ENCODE results near the gene UBXN2A. TPM values are rescaled to one million over a fixed set of nuclear protein-coding genes. Genes with fewer than 3 reads are reported as not detected.

UBXN2A gene
- total and polyA plus RNA-seq, 2 experiments from 2014 or later = 17.2 to 18.0 TPM

DNA sequence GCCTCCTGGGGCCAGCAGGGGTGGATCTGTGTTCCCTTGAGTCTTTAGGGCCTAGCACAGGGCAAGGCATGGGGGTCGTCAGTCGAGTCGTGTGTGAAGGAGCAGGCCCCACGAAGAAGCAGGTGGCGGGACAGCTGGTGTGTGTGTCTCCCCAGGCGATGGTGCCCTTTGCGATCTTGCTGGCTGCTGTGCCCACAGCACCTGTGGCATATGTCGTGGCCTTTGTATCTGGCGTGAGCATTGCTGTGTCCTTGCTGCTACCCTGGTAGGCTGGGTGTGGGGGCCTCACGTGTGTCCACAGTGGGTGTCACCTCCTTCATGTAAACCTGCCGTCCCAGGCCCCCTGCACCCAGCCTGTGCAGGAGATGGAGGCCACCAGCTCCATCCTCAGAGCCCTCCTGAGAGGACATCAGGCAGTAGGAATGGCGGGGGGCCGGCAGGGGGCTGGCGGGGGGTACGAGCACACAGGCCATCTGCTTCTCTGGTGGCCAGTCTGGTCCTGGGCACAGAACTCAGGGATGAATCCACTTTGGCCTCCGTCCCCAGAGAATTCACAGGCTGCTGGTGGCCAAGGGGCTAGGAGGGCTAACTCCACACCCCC lies 82.8 kb downstream of the UBXN2A start:
- no peak for DNase-seq
- peaks cover 4% of the 10 kb centered on the region; the same call in 1 of the 2 replicates for H3K4me1 ChIP-seq (ENCODE audit: insufficient read depth)
- H2AFZ ChIP-seq = no peak overlapping the region
- no peaks in the 10 kb centered on the region for H3K36me3 ChIP-seq (ENCODE audit: low read depth)
- H3F3A ChIP-seq (ENCODE audit: insufficient read depth) = no peaks in the 10 kb centered on the region
- 87 to 93% methylated on average over 15 to 16 of the region's 16 CpGs for WGBS, 2 experiments (ENCODE audit: low coverage in 1 of 2, low lambda C conversion rate in 2 of 2, missing lambda C conversion rate in 2 of 2)
- TF ChIP-seq EZH2phosphoT487 (IDR thresholded peaks at IDR 0.05; ENCODE audit: insufficient read depth, low read depth) (no peak), EZH2 (IDR thresholded peaks at IDR 0.05; ENCODE audit: insufficient read depth, poor library complexity, severe bottlenecking) (no peak)
- in situ Hi-C loops (cut with MboI) = no loop called here
- H3K27me3 ChIP-seq (replicated peaks; ENCODE audit: insufficient read depth) = no peaks in the 10 kb centered on the region
- H3K9me2 ChIP-seq (ENCODE audit: insufficient read depth) = no peaks in the 10 kb centered on the region
- H3K27ac ChIP-seq = no peak overlapping the region
- H3K4me2 ChIP-seq (ENCODE audit: unreplicated experiment) = no peak overlapping the region
- H3K79me2 ChIP-seq (ENCODE audit: insufficient read depth) = no peaks in the 10 kb centered on the region
- H3K9me3 ChIP-seq (ENCODE audit: low read depth) = no peaks in the 10 kb centered on the region
- H3K9ac ChIP-seq = no peak overlapping the region
- H4K20me1 ChIP-seq (ENCODE audit: insufficient read depth) = no peaks in the 10 kb centered on the region
- H3K4me3 ChIP-seq = no peak overlapping the region

DNA sequence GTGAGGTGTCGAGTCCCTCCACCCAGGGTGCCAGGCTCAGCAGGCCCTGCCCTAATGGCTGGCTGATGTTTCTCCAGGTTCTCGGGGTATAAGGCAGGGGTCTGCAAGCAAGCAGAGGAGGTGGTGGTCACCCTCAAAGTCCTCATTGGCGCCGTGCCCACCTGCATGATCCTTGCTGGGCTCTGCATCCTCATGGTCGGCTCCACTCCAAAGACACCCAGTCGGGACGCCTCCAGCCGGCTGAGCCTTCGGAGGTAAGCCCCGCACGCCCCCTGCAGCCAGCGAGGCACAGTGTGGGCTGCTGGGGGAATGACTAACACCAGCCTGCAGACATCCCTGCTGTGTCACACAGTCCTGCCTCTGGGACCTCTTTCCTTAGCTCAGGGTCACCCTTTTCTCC lies 83.8 kb downstream of the UBXN2A start:
- H3K4me3 ChIP-seq = no peak overlapping the region
- no peak overlapping the region for H3K27ac ChIP-seq
- H2AFZ ChIP-seq = no peak overlapping the region
- H3K27me3 ChIP-seq (replicated peaks; ENCODE audit: insufficient read depth) = no peaks in the 10 kb centered on the region
- H3K9ac ChIP-seq = no peak overlapping the region
- no peaks in the 10 kb centered on the region for H3F3A ChIP-seq (ENCODE audit: insufficient read depth)
- peak; percentile 63 for DNase-seq
- no peaks in the 10 kb centered on the region for H4K20me1 ChIP-seq (ENCODE audit: insufficient read depth)
- no peaks in the 10 kb centered on the region for H3K79me2 ChIP-seq (ENCODE audit: insufficient read depth)
- TF ChIP-seq EZH2 (IDR thresholded peaks at IDR 0.05; ENCODE audit: insufficient read depth, poor library complexity, severe bottlenecking) (no peak), EZH2phosphoT487 (IDR thresholded peaks at IDR 0.05; ENCODE audit: insufficient read depth, low read depth) (no peak)
- in situ Hi-C loops (cut with MboI) = no loop called here
- H3K4me1 ChIP-seq (ENCODE audit: insufficient read depth) = peaks cover 4% of the 10 kb centered on the region; the same call in 1 of the 2 replicates
- no peaks in the 10 kb centered on the region for H3K9me2 ChIP-seq (ENCODE audit: insufficient read depth)
- 48 to 51% methylated on average over 11 to 12 of the region's 12 CpGs for WGBS, 2 experiments (ENCODE audit: low coverage in 1 of 2, low lambda C conversion rate in 2 of 2, missing lambda C conversion rate in 2 of 2)
- no peaks in the 10 kb centered on the region for H3K9me3 ChIP-seq (ENCODE audit: low read depth)
- no peak overlapping the region for H3K4me2 ChIP-seq (ENCODE audit: unreplicated experiment)
- no peaks in the 10 kb centered on the region for H3K36me3 ChIP-seq (ENCODE audit: low read depth)

DNA sequence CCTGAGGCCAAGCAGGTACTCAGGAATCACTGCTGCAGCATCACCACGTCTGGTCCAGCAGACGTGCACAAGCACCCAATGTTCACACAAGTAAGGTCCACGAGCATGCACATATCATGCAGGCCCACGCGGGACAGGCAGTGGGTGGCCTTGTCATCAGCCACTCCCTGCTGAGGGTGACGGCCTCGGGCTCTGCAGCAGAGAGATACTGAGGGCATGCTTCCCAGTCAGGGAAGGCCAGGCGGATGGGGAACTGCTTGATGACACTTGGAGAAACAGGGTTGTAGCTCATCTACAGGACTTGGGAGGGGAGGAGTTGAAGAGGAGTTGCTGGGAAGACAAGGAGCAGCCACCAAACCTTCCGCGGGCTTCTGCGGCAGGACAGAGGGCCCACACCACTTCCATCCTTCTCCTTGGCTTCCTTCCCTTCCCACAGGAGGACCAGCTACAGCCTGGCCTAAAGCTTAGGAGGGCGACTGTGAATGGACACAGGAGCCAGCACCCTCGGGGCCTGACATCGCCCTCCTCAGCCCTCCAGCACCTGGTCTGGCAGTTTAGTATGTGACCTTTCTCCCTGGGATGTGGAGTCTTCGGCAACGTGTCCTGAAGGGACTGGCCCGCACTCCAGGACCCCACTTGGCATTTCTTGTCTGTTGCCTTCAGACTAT lies 84.9 kb downstream of the UBXN2A start:
- Histone ChIP-seq H3K79me2 (ENCODE audit: insufficient read depth) (no peaks in the 10 kb centered on the region), H3K27me3 (replicated peaks; ENCODE audit: insufficient read depth) (no peaks in the 10 kb centered on the region), H3K4me1 (ENCODE audit: insufficient read depth) (peaks cover 4% of the 10 kb centered on the region; the same call in 1 of the 2 replicates), H3K36me3 (ENCODE audit: low read depth) (0 out of 2 replicates have a peak, but pooled peaks cover 4% of the 10 kb centered on the region), H3F3A (ENCODE audit: insufficient read depth) (no peaks in the 10 kb centered on the region), H3K9me2 (ENCODE audit: insufficient read depth) (no peaks in the 10 kb centered on the region), H3K4me2 (ENCODE audit: unreplicated experiment) (no peak overlapping the region), H3K9ac (no peak overlapping the region), H4K20me1 (ENCODE audit: insufficient read depth) (no peaks in the 10 kb centered on the region), H3K4me3 (no peak overlapping the region), H3K9me3 (ENCODE audit: low read depth) (no peaks in the 10 kb centered on the region), H2AFZ (no peak overlapping the region), H3K27ac (no peak overlapping the region)
- DNase-seq = no peak
- TF ChIP-seq EZH2 (IDR thresholded peaks at IDR 0.05; ENCODE audit: insufficient read depth, poor library complexity, severe bottlenecking) = no peak
- no peak for TF ChIP-seq EZH2phosphoT487 (IDR thresholded peaks at IDR 0.05; ENCODE audit: insufficient read depth, low read depth)
- WGBS, 2 experiments (ENCODE audit: low coverage in 1 of 2, low lambda C conversion rate in 2 of 2, missing lambda C conversion rate in 2 of 2) = 89 to 90% methylated on average over 17 of the region's 17 CpGs
- in situ Hi-C loops (cut with MboI) = no loop called here

DNA sequence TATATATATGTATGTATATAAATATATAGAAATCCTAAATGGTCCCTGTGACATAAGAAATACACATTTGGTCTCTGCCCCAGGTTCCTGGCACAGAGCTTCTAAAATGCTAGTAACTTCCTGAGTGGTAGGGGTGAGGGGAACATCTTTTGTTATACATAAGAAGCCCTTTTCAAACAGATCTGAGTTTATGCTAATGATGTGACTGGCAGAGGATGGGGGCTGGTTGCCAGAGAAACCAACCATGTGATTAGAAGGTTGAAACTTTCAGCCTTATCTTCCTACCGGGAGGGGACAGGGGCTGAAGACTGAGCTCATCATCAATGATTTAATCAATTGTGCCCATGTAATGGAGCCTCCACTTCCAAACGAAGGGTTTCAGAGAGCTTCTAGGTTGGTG lies 86.0 kb downstream of the UBXN2A start:
- no peak for DNase-seq
- H3K9ac ChIP-seq = no peak overlapping the region
- in situ Hi-C loops (cut with MboI) = no loop called here
- no peaks in the 10 kb centered on the region; the same call in 1 of the 2 replicates for H3F3A ChIP-seq (ENCODE audit: insufficient read depth)
- no peaks in the 10 kb centered on the region for H3K9me3 ChIP-seq (ENCODE audit: low read depth)
- WGBS, 2 experiments (ENCODE audit: low coverage in 1 of 2, low lambda C conversion rate in 2 of 2, missing lambda C conversion rate in 2 of 2) = 40 to 46% methylated on average over 2 of the region's 2 CpGs
- no peaks in the 10 kb centered on the region for H3K9me2 ChIP-seq (ENCODE audit: insufficient read depth)
- no peaks in the 10 kb centered on the region for H3K79me2 ChIP-seq (ENCODE audit: insufficient read depth)
- peaks cover 4% of the 10 kb centered on the region; the same call in 1 of the 2 replicates for H3K36me3 ChIP-seq (ENCODE audit: low read depth)
- TF ChIP-seq EZH2phosphoT487 (IDR thresholded peaks at IDR 0.05; ENCODE audit: insufficient read depth, low read depth) (no peak), EZH2 (IDR thresholded peaks at IDR 0.05; ENCODE audit: insufficient read depth, poor library complexity, severe bottlenecking) (no peak)
- H4K20me1 ChIP-seq (ENCODE audit: insufficient read depth) = no peaks in the 10 kb centered on the region
- H2AFZ ChIP-seq = no peak overlapping the region
- no peak overlapping the region for H3K4me2 ChIP-seq (ENCODE audit: unreplicated experiment)
- H3K27ac ChIP-seq = no peak overlapping the region
- no peak overlapping the region for H3K4me3 ChIP-seq
- H3K27me3 ChIP-seq (replicated peaks; ENCODE audit: insufficient read depth) = no peaks in the 10 kb centered on the region
- peaks cover 8% of the 10 kb centered on the region; the same call in 1 of the 2 replicates for H3K4me1 ChIP-seq (ENCODE audit: insufficient read depth)

Measured in GM23248 (cell line).